ENCODE results near the gene PLXDC2.
A peak's percentile ranks its signal among the peaks of the same experiment; 100 is the strongest.
"Not testable (repeated sequence)": the region's sequence is repeated elsewhere in the genome, so short reads cannot be mapped to it uniquely, and the experiment has no call there.

The PLXDC2 gene

GRCh38 chr10:20175719-20176118 is 359.5 kb downstream of the PLXDC2 start:
- no peak for DNase-seq

GRCh38 chr10:20180766-20181165 is 364.5 kb downstream of the PLXDC2 start:
- DNase-seq = no peak

GRCh38 chr10:20181434-20181833 is 365.2 kb downstream of the PLXDC2 start:
- DNase-seq = peak in 7 of 58 donors; percentile 1 to 27 (median 4)

- no peak for DNase-seq
Observed at GRCh38 chr10:20185116-20185515, 368.9 kb downstream of the PLXDC2 start.

- not testable (repeated sequence) for DNase-seq
Observed at GRCh38 chr10:20191392-20191791, 375.2 kb downstream of the PLXDC2 start.

DNA sequence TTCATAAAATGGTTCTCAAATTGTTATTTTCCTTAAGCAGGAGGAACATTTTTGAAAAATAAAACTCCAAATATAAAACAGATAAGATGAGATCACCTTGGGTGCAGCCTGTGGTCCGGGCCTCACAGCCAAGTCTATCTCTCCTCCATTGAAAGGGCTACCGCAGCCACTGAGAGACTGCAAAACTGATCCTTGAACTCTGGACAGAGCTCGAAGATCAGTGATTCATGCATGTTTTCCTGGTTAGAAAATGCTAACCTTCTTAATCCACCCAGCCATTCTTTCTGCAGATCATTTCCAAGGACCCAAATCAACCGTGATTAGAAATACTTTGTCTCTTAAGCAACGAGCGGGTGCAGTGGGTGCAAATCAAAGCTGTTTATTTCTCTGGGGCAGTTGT is 378.8 kb downstream of the PLXDC2 start:
- DNase-seq = no peak

DNA sequence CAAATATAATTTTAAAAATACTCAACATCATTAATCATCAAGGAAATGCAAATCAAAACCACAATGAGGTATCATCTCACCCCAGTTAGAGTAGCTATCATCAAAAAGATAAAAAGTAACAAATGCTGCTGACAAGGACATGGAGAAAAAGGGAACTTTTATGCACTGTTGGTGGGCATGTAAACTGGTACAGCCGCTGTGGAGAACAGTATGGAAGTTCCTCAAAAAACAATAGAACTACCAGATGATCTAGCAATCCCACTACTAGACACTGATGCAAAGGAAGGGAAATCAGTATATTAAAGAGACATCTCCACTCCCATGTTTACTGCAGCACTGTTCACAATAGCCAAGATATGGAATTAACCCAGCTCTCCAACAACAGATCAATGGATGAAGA is 384.5 kb downstream of the PLXDC2 start:
- no peak for DNase-seq

GRCh38 chr10:20202337-20202736 is 386.1 kb downstream of the PLXDC2 start:
- DNase-seq = no peak

- DNase-seq = no peak
Observed at GRCh38 chr10:20207653-20208052, 391.4 kb downstream of the PLXDC2 start.

GRCh38 chr10:20209098-20209497 is 392.9 kb downstream of the PLXDC2 start:
- not testable (repeated sequence) for DNase-seq

DNA sequence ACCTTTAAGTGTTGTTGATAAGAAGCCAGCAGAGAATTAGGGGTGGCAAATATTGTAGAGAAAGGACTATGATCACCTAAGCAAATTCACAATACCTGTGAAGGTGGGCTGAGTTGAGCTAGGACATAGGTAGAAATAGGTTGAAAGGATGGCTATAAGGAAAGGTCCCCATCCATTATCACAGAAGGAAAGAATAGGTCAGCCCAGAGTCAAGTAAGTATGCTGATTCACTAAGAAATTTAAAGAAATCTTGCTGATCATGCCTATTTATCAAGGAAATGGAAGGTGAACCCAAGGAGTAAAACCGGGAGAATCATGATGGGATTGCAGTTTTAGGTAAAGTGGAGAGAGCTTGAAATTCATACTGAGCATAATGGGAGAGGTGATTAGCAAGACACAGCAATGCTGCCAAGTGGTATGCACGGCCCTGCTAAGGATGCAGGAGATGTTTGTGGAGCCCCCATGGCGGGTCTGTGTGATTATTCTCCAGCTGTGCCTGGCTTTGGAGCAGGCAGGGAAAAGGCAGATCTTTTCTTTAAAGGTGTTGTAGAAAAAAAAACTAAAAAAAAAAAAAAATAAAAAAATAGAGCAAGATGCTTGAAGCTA is 399.4 kb downstream of the PLXDC2 start:
- DNase-seq = no peak

- DNase-seq = no peak
Observed at GRCh38 chr10:20221356-20221755, 405.1 kb downstream of the PLXDC2 start.

- no peak for DNase-seq
Observed at GRCh38 chr10:20228729-20229128, 412.5 kb downstream of the PLXDC2 start.

DNA sequence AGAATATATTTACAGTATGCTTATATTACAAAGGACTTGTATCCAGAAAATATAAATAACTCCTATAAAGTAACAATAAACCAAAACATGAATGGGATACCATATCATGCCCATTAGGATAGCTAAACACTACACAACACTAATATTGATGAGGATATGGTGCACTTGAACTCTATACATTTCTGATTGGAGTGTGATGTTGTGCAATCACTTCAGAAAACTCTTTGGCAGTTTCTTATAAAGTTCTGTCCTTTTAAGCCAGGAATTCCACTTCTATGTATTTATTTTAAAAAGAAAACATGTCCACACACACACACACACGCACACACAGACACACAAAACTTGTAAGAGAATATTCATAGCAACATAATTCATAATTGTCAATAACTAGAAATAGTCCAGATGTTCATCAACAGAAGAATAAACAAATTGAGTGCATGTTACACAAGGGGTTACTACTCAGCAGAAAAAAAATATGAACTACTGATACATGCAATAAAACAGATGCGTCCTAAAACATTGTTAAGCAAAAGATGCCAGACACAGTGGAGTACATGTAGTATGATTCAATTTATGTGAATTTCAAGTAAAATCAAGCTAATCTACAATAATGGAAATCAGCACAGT is 416.0 kb downstream of the PLXDC2 start:
- DNase-seq = no peak

GRCh38 chr10:20233423-20233822 is 417.2 kb downstream of the PLXDC2 start:
- DNase-seq = no peak

- no peak for DNase-seq
Observed at GRCh38 chr10:20234579-20234978, 418.3 kb downstream of the PLXDC2 start.

DNA sequence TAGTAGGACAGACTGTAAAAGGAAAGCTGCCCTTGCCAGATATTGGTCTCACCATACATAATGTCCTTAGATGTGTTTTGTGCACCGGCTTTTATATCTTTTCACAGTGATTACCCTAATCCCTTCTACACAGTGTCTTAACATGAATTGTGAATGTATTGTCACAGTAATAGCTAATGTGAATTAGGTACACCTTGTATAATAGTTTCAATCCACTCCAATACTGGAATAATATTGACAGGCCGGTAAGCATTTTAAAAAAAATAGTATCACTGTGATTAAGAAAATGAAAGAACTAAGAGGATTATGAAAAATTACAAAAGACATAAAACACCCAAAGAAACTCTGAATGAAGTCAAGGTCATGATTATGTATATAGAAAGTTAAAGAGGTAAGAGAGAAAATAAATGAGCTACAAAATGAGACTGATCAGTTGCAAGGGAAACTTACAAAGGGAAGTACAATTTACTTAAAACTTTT is 420.9 kb downstream of the PLXDC2 start:
- no peak for DNase-seq

GRCh38 chr10:20237586-20237985 is 421.4 kb downstream of the PLXDC2 start:
- DNase-seq = no peak

DNA sequence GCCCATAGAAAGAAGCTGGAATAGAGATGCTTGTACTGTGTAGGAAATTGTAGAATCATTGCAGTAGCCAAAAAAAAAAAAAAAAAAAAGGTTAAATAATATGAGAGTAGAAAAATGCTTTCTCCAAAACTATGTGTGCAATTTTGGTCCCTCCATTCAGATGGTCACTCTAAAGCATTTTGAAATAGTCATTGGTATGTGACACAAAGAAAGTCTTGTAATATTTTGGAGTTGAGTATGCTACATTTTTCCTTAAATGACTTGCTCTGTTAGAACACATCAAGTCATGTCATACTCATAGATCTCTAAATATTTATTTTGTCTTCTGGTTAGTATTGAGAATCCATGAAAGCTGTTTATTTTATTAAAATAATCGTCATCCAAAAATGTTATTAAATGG is 424.4 kb downstream of the PLXDC2 start:
- no peak for DNase-seq

- DNase-seq = no peak
Observed at GRCh38 chr10:20247454-20247853, 431.2 kb downstream of the PLXDC2 start.

DNA sequence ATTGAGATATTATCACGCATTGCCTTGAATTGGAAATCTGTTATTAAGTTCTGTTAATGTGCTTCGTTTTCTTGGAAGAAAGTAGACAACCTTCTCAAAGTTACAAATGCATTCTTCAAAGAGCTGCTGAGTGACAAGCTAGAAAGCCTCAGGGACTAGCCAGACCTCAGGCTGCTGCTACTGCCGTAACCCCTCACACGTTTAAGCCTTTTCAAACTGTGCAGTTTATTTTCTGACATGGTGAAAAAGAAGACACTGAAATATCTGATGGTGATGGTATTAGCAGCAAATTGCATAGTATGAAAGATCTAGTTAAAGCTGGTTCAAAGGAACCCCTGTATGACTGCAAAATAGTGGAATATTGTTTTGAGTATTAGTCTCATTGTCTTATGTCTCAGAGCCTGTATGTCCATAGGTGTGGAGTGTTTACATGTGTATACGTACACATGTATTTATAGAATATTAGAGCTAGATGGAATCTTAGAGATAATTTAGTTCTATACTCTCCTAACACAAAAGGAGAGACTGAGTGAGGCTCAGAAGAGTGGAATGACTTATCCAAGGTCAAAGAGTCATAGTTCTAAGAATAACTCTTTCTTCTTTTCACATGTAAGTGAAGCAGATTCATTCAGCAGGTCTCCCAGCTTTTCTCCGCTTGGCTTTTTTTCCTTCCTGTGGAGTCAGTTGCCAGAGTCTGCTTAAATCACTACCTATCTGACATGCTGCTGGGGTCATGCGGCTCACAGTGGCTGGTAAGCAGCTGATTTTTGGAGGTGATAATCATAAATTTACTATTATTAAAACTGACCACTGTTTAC is 431.9 kb downstream of the PLXDC2 start:
- no peak for DNase-seq

DNA sequence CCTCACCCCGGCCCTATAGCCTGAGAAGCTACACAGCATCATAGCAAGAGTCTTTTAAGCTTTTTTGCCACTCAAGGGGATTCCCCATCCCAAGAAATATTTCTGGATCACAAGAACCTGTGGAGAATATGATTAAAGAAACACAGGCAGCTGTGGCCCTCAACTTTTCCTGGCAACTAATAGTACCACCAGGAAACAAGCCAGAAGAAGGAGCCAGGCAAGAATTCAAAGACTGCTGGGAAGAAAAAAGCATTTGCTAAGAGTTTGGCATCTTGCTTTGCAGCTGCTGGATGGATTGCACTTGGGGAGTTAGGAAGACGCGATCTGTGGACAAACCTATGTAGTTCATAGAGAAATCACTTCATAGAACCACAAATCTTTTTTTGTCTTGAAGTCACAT is 437.8 kb downstream of the PLXDC2 start:
- DNase-seq = peak in 10 of 58 donors; percentile 2 to 50 (median 14)
